NCI-H2171 (cell line): ENCODE data around the gene C2CD2.

Experiments
- DNase-seq: peaks from one replicate; lab custom pipeline; 2025; lab: John Stamatoyannopoulos, UW

Gene C2CD2

GRCh38 chr21:41845310-41846032, 108.3 kb downstream of the C2CD2 start:
- no peak for DNase-seq

GRCh38 chr21:41843584-41843983, 110.2 kb downstream of the C2CD2 start:
- DNase-seq = no peak

- DNase-seq = no peak
Measured at GRCh38 chr21:41840880-41841279, 112.9 kb downstream of the C2CD2 start.

- no peak for DNase-seq
Measured at GRCh38 chr21:41839387-41840000, 114.3 kb downstream of the C2CD2 start.

GRCh38 chr21:41837756-41838297, 116.0 kb downstream of the C2CD2 start:
- no peak for DNase-seq

GRCh38 chr21:41836166-41837015, 117.4 kb downstream of the C2CD2 start:
- DNase-seq = no peak

- DNase-seq = no peak
Measured at GRCh38 chr21:41835711-41836154, 118.1 kb downstream of the C2CD2 start.
